Fibroblast of lung (primary cell): ENCODE results near the gene TNS1. TPM values are rescaled to one million over a fixed set of nuclear protein-coding genes. Genes with fewer than 3 reads are reported as not detected.
A peak's percentile ranks its signal among the peaks of the same experiment; 100 is the strongest.

Experiments
- DNase-seq, 2 donors: peaks; one replicate each; pipeline versions ENCODE4 v3.0.0 to v3.0.0-alpha.2; 2010; ENCODE audit warnings: low read depth in 2 of 2
- H2AFZ ChIP-seq: 2 replicates; pipeline ENCODE4 v1.5.1; 2012; ENCODE audit warnings: low read length, control low read depth, inconsistent platforms
- H3K27ac ChIP-seq: 2 replicates; pipeline ENCODE4 v1.5.1; 2011; ENCODE audit warnings: low read length, control low read depth; ENCODE audit not compliant: insufficient read depth
- H3K27me3 ChIP-seq: 2 replicates; pipeline ENCODE4 v1.5.1; 2011; ENCODE audit warnings: mild to moderate bottlenecking, low read length; ENCODE audit not compliant: control insufficient read depth, insufficient read depth
- H3K36me3 ChIP-seq: 2 replicates; pipeline ENCODE4 v1.5.1; 2011; ENCODE audit warnings: low read length; ENCODE audit not compliant: control insufficient read depth, insufficient read depth
- H3K4me1 ChIP-seq: 2 replicates; pipeline ENCODE4 v1.5.1; 2011; ENCODE audit warnings: low read length; ENCODE audit not compliant: control insufficient read depth, insufficient read depth; ENCODE audit errors: extremely low read depth
- H3K4me2 ChIP-seq: 2 replicates; pipeline ENCODE4 v1.5.1; 2011; ENCODE audit warnings: low read length, control low read depth; ENCODE audit not compliant: insufficient read depth; ENCODE audit errors: extremely low read depth
- H3K4me3 ChIP-seq, 4 experiments: fragments of 200-600 bp in 1 of 4; sonication (generic) in 1 of 4; replicated peaks in 1 of 4; 2 replicates each; pipeline ENCODE4 v1.5.1; 2011 to 2016; ENCODE audit warnings: low read length in 4 of 4, low read depth in 3 of 4, mild to moderate bottlenecking in 3 of 4, control low read depth in 2 of 4, inconsistent platforms in 1 of 4, mixed read lengths in 1 of 4; ENCODE audit not compliant: insufficient read depth in 1 of 4; ENCODE audit errors: control extremely low read depth in 1 of 4
- H3K79me2 ChIP-seq: 2 replicates; pipeline ENCODE4 v1.5.1; 2012; ENCODE audit warnings: mild to moderate bottlenecking, low read length, inconsistent platforms; ENCODE audit not compliant: control insufficient read depth, insufficient read depth
- H3K9ac ChIP-seq: 2 replicates; pipeline ENCODE4 v1.5.1; 2011; ENCODE audit warnings: mild to moderate bottlenecking, low read length, control low read depth; ENCODE audit not compliant: insufficient read depth
- H3K9me3 ChIP-seq: 2 replicates; pipeline ENCODE4 v1.5.1; 2012; ENCODE audit warnings: low read depth, low read length; ENCODE audit not compliant: control insufficient read depth, insufficient read depth
- H4K20me1 ChIP-seq: 2 replicates; pipeline ENCODE4 v1.5.1; 2011; ENCODE audit warnings: low read length; ENCODE audit not compliant: control insufficient read depth, insufficient read depth; ENCODE audit errors: extremely low read depth
- CTCF ChIP-seq, 2 donors: IDR thresholded peaks in 1 of 2; conservative IDR thresholded peaks in 1 of 2; 1 replicate in 1 of 2; 2 replicates in 1 of 2; pipeline ENCODE4 v1.5.1; 2011 to 2012; ENCODE audit warnings: low read length in 2 of 2, control low read depth in 1 of 2, inconsistent platforms in 1 of 2, low read depth in 1 of 2, mild to moderate bottlenecking in 1 of 2
- EZH2 ChIP-seq: IDR thresholded peaks from 2 replicates; pipeline ENCODE4 v1.5.1; 2012; ENCODE audit warnings: low read length, control low read depth, mild to moderate bottlenecking; ENCODE audit errors: missing control alignments
- polyA plus RNA-seq, 2 donors: library from polyadenylated mRNA; depleted of rRNA in 1 of 2; stranded (reverse) in 1 of 2; unstranded in 1 of 2; fragments of >200 nt; gene quantifications; 2 replicates each; pipeline ENCODE4 v1.2.1, GENCODE V29; 2011 to 2012; ENCODE audit warnings: missing spikeins in 1 of 2
- total RNA-seq: library from RNA; depleted of rRNA; stranded (reverse); fragments of >200 nt; gene quantifications from 2 replicates; pipeline ENCODE4 v1.2.1, GENCODE V29; 2014

The TNS1 gene
- total and polyA plus RNA-seq, 2 donors (not counting 1 experiment from before 2014, with no cell fraction given) = 44.4 to 47.1 TPM

- peaks cover 2% of the 10 kb centered on the region for H3K79me2 ChIP-seq
- peaks cover 1% of the 10 kb centered on the region for H3K36me3 ChIP-seq
- H3K27ac ChIP-seq = no peak overlapping the region
- H3K9ac ChIP-seq = no peak overlapping the region
- no peak overlapping the region for H3K4me2 ChIP-seq
- peaks cover 44% of the 10 kb centered on the region for H3K4me1 ChIP-seq
- TF ChIP-seq CTCF (conservative IDR thresholded peaks at IDR 0.05 in 1 of 2, IDR thresholded peaks at IDR 0.05 in 1 of 2; ENCODE audit: low read depth in 1 of 2, low read length in 2 of 2) = no peak
- no peak for TF ChIP-seq EZH2
- no peak overlapping the region for H2AFZ ChIP-seq
- H3K27me3 ChIP-seq = no peaks in the 10 kb centered on the region
- DNase-seq = no peak
- H3K4me3 ChIP-seq = no peak overlapping the region
- no peaks in the 10 kb centered on the region for H3K9me3 ChIP-seq
- H4K20me1 ChIP-seq = no peaks in the 10 kb centered on the region
These were observed 96.9 kb downstream of the TNS1 start for GRCh38 chr2:217905896-217906295.

DNA sequence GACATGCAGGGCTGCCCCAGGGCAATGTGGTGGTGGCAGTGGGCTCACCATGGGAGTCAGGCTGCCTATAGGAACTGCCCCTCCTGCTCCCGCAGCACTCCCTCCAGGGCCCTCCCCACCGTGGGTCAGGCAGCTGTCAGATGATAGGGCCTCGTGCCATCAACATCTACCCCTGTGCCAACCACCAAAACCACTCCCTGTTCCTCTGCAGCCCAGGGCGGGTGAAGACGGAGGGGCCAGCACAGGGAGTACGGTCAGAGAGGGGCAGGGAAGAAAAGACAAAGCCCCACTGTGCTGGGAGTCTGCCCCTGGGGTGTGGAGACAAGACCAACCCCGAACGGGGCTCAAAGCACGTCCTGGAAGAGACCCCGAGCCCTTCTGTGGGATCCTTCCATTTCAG lies 97.4 kb downstream of the TNS1 start:
- no peak overlapping the region for H2AFZ ChIP-seq

DNA sequence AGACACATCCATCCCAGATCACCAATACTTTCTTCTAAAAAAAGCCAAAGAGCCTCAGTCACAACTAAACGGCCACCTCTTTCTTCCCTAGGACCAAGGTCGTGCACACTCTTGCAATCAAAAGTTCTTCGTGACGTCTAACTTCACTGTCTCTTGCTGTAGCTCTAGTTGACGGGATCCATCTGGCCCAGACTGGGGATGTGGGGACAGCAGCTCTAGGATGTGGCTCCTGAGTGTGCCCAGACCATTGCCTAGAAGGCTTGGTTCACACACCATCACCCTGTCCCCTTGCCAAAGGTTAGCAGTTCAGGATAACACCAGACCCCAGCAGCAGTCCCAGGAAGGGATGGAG lies 98.2 kb downstream of the TNS1 start:
- TF ChIP-seq EZH2 (no peak), CTCF (conservative IDR thresholded peaks at IDR 0.05 in 1 of 2, IDR thresholded peaks at IDR 0.05 in 1 of 2; ENCODE audit: low read depth in 1 of 2, low read length in 2 of 2) (no peak)
- no peaks in the 10 kb centered on the region for H4K20me1 ChIP-seq
- H3K36me3 ChIP-seq = peaks cover 5% of the 10 kb centered on the region
- no peak overlapping the region for H3K4me2 ChIP-seq
- no peak for DNase-seq
- H3K9ac ChIP-seq = no peak overlapping the region
- H3K4me1 ChIP-seq = peaks cover 38% of the 10 kb centered on the region
- H3K79me2 ChIP-seq = peaks cover 10% of the 10 kb centered on the region
- H3K4me3 ChIP-seq = no peak overlapping the region
- H2AFZ ChIP-seq = no peak overlapping the region
- H3K27me3 ChIP-seq = no peaks in the 10 kb centered on the region
- H3K9me3 ChIP-seq = no peaks in the 10 kb centered on the region
- H3K27ac ChIP-seq = peak overlapping the region; percentile 75

More for the DNA sequence above, 97.4 kb downstream of the TNS1 start:
- Histone ChIP-seq H3K4me2 (no peak overlapping the region), H3K36me3 (peaks cover 3% of the 10 kb centered on the region), H4K20me1 (no peaks in the 10 kb centered on the region), H3K9me3 (no peaks in the 10 kb centered on the region), H3K4me3 (no peak overlapping the region), H3K27me3 (no peaks in the 10 kb centered on the region), H3K79me2 (peaks cover 7% of the 10 kb centered on the region), H3K27ac (no peak overlapping the region), H3K9ac (no peak overlapping the region), H3K4me1 (peaks cover 40% of the 10 kb centered on the region)
- no peak for DNase-seq
- TF ChIP-seq CTCF (conservative IDR thresholded peaks at IDR 0.05 in 1 of 2, IDR thresholded peaks at IDR 0.05 in 1 of 2; ENCODE audit: low read depth in 1 of 2, low read length in 2 of 2) = no peak
- no peak for TF ChIP-seq EZH2
